Glutamatergic neuron (in vitro differentiated cells): ENCODE results near the gene FNDC3B. TPM values are rescaled to one million over a fixed set of nuclear protein-coding genes. Genes with fewer than 3 reads are reported as not detected.

Experiments
- DNase-seq: peaks from one replicate; pipeline ENCODE4 v3.0.0; 2022
- H3K27ac Mint-ChIP-seq: one replicate; pipeline ENCODE4 v1.8.0; 2020; ENCODE audit warnings: mild to moderate bottlenecking, mixed read lengths, inconsistent platforms; ENCODE audit not compliant: unreplicated experiment
- H3K27me3 Mint-ChIP-seq: one replicate; pipeline ENCODE4 v1.8.0; 2020; ENCODE audit warnings: mild to moderate bottlenecking, moderate library complexity, mixed read lengths, inconsistent platforms; ENCODE audit not compliant: unreplicated experiment
- H3K36me3 Mint-ChIP-seq: one replicate; pipeline ENCODE4 v1.8.0; 2020; ENCODE audit warnings: mild to moderate bottlenecking, mixed read lengths, inconsistent platforms; ENCODE audit not compliant: unreplicated experiment
- H3K4me1 Mint-ChIP-seq: one replicate; pipeline ENCODE4 v1.8.0; 2020; ENCODE audit warnings: mild to moderate bottlenecking, low read depth, mixed read lengths, inconsistent platforms; ENCODE audit not compliant: unreplicated experiment
- H3K4me3 Mint-ChIP-seq: one replicate; pipeline ENCODE4 v1.8.0; 2020; ENCODE audit warnings: mild to moderate bottlenecking, mixed read lengths, inconsistent platforms; ENCODE audit not compliant: unreplicated experiment
- H3K9me3 Mint-ChIP-seq: one replicate; pipeline ENCODE4 v1.8.0; 2020; ENCODE audit warnings: mild to moderate bottlenecking, moderate library complexity, mixed read lengths, inconsistent platforms; ENCODE audit not compliant: unreplicated experiment
- total RNA-seq: library from RNA; stranded (reverse); fragmentation: NEBNext Ultra II Directional; extraction: Animal tissue kit (Norgen Biotek cat#: 25700); gene quantifications from one replicate; pipeline ENCODE4 v1.2.1, GENCODE V29; 2021; ENCODE audit not compliant: unreplicated experiment
- TF ChIP-seq, protein P1 (sequence below): fragments of 200-600 bp; sonication (generic); IDR thresholded peaks from one replicate; pipeline ENCODE4 v1.5.0; 2021; ENCODE audit not compliant: partially characterized antibody, unreplicated experiment

FNDC3B gene
- total RNA-seq, 1 donor from 2014 or later = 11.7 TPM

DNA sequence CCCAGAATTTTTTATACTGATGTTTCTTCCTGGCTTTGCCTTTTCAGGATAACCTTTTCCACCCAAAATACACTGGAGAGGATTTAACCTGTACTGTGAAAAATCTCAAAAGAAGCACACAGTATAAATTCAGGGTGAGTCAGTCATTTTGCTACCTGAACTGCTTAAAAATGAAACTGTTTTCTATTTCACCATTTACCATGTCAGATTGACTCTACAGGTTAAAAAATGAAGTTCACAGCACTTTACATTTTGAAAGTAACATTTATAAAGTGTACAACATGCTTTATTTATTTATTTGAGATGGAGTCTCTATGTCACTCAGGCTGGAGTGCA lies 293.6 kb downstream of the FNDC3B start:
- H3K9me3 Mint-ChIP-seq = no peaks in the 10 kb centered on the region
- no peaks in the 10 kb centered on the region for H3K36me3 Mint-ChIP-seq
- H3K27ac Mint-ChIP-seq = no peak overlapping the region

DNA sequence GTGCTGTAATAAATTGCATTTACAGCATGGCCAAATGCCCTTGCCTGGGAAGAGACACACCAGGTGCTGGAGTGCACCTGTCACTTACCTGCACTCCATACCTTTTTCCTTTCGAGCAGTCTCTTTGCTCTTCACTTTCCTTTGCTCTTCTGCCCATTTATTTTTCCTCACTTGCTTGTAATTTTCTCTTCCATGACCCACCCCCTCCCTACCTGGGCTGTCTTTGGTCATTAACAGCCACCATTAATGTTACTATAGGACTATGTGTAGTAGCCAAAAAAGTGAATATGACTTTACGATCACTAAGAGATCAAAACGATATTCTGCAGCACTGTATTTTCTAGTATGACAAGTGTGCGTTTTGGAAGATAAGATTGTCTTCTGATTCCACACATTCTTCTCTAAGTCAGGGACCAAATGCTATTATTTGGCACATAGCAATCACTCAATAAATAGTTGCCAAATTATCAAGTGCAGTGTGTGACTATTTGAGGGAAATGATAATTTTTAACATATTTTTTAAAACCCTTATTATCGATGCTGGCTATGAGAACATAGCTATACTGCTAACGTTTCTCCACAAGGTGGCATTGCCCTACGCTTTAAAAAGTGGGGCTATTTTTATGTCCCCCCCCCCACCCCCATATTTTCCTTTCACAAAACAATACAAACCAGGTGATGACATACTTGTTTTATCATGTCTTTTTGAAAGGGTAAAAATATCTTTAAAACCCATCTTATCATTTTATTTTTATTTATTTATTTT lies 294.5 kb downstream of the FNDC3B start:
- Mint-ChIP-seq H3K4me3 (no peak overlapping the region), H3K27ac (no peak overlapping the region), H3K9me3 (no peaks in the 10 kb centered on the region), H3K27me3 (peaks cover 2% of the 10 kb centered on the region), H3K36me3 (no peaks in the 10 kb centered on the region), H3K4me1 (no peaks in the 10 kb centered on the region)
- TF ChIP-seq, protein P1, sequence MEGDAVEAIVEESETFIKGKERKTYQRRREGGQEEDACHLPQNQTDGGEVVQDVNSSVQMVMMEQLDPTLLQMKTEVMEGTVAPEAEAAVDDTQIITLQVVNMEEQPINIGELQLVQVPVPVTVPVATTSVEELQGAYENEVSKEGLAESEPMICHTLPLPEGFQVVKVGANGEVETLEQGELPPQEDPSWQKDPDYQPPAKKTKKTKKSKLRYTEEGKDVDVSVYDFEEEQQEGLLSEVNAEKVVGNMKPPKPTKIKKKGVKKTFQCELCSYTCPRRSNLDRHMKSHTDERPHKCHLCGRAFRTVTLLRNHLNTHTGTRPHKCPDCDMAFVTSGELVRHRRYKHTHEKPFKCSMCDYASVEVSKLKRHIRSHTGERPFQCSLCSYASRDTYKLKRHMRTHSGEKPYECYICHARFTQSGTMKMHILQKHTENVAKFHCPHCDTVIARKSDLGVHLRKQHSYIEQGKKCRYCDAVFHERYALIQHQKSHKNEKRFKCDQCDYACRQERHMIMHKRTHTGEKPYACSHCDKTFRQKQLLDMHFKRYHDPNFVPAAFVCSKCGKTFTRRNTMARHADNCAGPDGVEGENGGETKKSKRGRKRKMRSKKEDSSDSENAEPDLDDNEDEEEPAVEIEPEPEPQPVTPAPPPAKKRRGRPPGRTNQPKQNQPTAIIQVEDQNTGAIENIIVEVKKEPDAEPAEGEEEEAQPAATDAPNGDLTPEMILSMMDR = no peak
- DNase-seq = no peak

More for the DNA sequence above, 293.6 kb downstream of the FNDC3B start:
- TF ChIP-seq, protein P1 = no peak
- Mint-ChIP-seq H3K4me3 (no peak overlapping the region), H3K4me1 (no peaks in the 10 kb centered on the region), H3K27me3 (peaks cover 2% of the 10 kb centered on the region)
- no peak for DNase-seq

DNA sequence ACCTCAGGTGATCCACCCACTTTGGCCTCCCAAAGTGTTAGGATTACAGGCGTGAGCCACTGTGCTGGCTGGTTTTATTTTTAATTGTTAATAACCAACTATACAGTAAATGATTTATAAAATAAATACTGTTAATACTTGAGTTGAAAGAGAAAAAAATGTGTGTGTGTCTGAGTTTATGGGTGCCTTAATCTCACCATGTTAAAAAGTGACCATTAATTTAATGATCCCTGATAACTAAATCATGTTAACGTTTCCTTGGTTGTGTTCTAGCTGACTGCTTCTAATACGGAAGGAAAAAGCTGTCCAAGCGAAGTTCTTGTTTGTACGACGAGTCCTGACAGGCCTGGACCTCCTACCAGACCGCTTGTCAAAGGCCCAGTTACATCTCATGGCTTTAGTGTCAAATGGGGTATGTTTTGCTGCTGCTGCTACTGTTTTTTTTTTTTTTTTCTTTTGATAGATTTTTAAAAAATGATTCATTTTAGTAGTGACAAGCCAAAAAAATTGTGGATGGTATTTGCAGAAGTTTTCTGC lies 295.4 kb downstream of the FNDC3B start:
- DNase-seq = no peak

DNA sequence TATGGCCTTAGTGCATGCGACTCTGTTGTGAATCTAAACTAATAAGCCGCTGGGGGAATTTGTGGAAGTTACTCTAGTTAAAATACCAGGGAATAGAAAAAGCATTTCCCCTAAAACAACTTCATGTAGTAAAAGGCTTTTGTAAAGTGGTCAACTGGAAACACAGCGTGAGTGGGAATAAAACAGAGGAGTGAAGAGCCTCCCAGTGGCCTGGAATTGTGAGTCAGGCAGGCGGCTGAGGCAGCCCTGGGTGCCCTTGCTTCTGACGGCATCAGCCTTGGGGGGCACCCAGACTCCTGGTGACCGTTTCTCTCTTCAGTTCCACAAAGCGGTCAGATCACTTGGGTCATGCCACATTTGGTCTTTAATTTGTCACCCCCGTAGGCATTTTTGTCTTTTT lies 300.5 kb downstream of the FNDC3B start:
- TF ChIP-seq, protein P1 = no peak
- Mint-ChIP-seq H3K27me3 (no peaks in the 10 kb centered on the region), H3K9me3 (no peaks in the 10 kb centered on the region), H3K36me3 (no peaks in the 10 kb centered on the region), H3K4me1 (no peaks in the 10 kb centered on the region), H3K27ac (no peak overlapping the region), H3K4me3 (no peak overlapping the region)
- DNase-seq = no peak

More for the DNA sequence above, 295.4 kb downstream of the FNDC3B start:
- Mint-ChIP-seq H3K36me3 (no peaks in the 10 kb centered on the region), H3K27me3 (peaks cover 2% of the 10 kb centered on the region), H3K4me1 (no peaks in the 10 kb centered on the region), H3K4me3 (no peak overlapping the region), H3K9me3 (no peaks in the 10 kb centered on the region), H3K27ac (no peak overlapping the region)
- TF ChIP-seq, protein P1 = no peak

DNA sequence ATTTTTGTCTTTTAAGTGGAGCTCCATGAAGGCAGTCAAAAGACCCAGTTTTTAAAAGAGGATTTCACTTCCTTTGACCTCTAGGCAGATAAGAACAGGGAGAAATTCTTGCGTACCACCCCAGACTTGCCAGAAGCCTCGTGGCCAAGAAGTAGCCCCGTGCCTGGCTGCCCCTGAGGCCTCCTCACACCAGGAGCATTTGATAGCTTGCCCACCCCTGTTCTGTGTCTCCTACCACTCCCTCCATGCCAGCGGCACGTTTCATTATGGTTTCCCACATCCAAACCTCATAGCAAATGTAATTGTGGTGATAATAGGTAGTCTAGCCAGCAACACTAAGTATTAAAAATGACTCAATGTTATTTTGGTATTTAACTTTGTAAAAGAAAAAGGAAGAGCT lies 301.2 kb downstream of the FNDC3B start:
- Mint-ChIP-seq H3K4me1 (no peaks in the 10 kb centered on the region), H3K9me3 (no peaks in the 10 kb centered on the region), H3K27me3 (no peaks in the 10 kb centered on the region), H3K27ac (no peak overlapping the region), H3K4me3 (no peak overlapping the region), H3K36me3 (no peaks in the 10 kb centered on the region)
- no peak for DNase-seq
- TF ChIP-seq, protein P1 = no peak
